PC-9 (cell line): ENCODE measurements around the gene PGC.

Source experiments
- EZH2 ChIP-seq: fragments of 200-600 bp; sonication (generic); IDR thresholded peaks from 2 replicates; pipeline ENCODE4 v1.8.0; 2017; ENCODE audit warnings: antibody characterized with exemption, low read depth
- TF ChIP-seq, protein P1 (sequence below): fragments of 200-600 bp; sonication (generic); conservative IDR thresholded peaks from 2 replicates; pipeline ENCODE4 v1.6.1; 2017; ENCODE audit warnings: mixed run types, antibody characterized with exemption, mild to moderate bottlenecking, moderate library complexity

DNA sequence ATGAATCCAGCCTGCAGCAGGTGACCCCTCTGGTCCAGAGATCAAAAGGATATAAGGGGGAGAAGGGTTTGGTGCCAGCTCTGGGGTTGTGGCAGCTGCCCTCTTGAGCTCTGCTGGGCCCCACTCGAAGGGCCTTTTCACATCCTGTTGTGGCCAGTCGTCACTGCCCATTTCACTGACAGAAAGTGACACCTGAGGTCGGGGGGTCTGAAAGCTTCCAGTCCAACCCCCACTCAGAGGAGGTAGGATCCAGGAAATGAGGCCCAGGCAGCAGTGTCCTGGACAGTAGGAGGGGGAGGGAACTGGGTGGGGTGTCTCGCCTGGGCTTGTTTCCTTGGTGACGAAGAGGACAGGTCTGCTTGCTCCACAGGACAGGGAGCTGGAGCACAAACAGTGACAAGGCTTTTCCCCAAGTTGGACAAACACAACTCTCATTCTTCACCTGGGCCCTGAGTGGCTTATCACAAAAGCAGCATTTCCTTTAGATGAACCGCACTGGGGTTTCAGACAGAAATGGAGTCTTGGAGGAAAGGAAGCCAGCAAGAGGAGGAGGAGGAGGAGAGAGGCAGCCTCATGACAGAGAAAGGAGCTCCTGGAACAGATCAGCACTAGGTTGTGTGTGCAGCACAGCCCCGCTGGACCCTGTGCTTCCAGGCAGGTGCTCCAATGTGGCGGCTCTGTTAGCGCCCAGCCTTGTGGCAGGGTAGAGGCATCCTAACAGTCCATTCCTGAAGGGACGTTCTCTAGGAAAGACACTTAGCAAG is 21.5 kb upstream of the PGC start:
- TF ChIP-seq, protein P1, sequence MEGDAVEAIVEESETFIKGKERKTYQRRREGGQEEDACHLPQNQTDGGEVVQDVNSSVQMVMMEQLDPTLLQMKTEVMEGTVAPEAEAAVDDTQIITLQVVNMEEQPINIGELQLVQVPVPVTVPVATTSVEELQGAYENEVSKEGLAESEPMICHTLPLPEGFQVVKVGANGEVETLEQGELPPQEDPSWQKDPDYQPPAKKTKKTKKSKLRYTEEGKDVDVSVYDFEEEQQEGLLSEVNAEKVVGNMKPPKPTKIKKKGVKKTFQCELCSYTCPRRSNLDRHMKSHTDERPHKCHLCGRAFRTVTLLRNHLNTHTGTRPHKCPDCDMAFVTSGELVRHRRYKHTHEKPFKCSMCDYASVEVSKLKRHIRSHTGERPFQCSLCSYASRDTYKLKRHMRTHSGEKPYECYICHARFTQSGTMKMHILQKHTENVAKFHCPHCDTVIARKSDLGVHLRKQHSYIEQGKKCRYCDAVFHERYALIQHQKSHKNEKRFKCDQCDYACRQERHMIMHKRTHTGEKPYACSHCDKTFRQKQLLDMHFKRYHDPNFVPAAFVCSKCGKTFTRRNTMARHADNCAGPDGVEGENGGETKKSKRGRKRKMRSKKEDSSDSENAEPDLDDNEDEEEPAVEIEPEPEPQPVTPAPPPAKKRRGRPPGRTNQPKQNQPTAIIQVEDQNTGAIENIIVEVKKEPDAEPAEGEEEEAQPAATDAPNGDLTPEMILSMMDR: no peak
- TF ChIP-seq EZH2: no peak
